GM19240 (cell line): ENCODE results near the gene MCTP1.
"Not testable (repeated sequence)": the region's sequence is repeated elsewhere in the genome, so short reads cannot be mapped to it uniquely, and the experiment has no call there.

Experiments
- DNase-seq: peaks from one replicate; pipeline ENCODE4 v3.0.0; 2011; ENCODE audit warnings: low spot score; ENCODE audit not compliant: insufficient read length

MCTP1 gene

GRCh38 chr5:95252801-95253200 lies 32.1 kb downstream of the MCTP1 start:
- DNase-seq, result no peak

DNA sequence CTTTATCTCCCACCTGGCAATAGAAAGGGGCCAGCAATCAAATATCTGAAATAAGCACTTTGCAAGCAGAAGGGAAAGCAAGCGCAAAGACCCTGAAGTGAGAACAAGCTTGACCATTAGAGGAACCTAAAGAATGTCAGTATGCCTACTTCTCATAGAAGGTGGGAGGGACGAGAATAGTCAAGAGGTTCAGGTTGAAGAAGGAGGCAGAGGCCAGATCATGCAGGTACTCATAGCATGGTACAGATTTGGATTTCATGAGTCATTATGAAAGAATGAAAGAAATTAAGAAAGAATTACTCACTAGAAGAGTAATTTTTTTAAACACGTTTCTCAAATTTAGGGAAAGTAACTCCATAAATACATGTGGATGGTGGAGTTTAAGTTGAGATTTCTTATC lies 33.7 kb downstream of the MCTP1 start:
- DNase-seq, result no peak

DNA sequence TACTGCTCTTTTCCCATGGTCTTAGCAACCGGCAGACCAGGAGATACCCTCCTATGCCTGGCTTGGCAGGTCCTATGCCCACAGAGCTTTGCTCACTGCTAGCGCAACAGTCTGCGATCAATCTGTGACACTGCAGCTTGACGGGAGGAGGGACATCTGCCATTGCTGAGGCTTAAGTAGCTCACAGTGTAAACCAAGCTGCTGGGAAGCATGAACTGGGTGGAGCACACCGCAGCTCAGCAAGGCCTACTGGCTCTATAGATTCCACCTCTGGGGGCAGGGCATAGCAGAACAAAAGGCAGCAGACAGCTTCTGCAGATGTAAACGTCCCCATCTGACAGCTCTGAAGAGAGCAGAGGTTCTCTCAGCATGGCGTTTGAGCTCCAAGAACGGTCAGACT lies 40.4 kb downstream of the MCTP1 start:
- DNase-seq, result no peak

DNA sequence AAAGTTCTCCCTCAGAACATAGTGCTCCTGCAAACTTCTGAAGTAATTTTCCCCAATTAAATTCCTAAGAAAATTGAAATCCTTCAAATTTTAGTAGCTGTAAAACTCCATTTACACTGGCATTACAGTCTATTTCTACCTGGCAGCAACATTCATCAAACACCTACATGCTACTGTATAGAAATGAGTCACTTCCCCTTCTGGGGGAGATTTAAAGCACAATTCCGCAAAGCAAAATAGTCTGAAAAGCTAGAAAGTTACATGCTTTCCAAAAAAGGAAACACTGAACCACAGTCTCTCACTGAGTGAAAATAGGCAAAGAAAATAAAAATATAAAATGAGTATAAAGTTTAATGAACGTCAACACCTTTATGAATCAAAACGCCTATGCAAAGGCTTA lies 43.3 kb downstream of the MCTP1 start:
- DNase-seq, result peak; percentile 27

DNA sequence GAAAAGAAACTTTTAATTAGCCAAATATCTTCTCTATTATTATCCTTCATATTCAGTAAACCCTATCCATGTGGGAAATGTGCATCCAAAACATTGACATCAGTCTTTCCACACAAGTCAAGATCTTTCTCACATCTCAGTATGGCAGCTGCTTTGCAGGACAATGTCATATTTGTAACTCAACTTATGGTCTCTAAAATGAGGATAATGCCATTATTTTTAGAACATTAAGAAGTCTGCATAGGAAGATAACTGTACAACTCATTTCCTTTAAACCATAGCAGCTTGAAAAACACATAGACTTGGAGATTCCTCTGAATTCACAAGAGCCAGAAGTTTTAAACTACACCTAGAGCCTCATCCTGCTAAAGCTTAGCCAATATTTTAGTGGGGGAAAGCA lies 43.7 kb downstream of the MCTP1 start:
- DNase-seq, result no peak

DNA sequence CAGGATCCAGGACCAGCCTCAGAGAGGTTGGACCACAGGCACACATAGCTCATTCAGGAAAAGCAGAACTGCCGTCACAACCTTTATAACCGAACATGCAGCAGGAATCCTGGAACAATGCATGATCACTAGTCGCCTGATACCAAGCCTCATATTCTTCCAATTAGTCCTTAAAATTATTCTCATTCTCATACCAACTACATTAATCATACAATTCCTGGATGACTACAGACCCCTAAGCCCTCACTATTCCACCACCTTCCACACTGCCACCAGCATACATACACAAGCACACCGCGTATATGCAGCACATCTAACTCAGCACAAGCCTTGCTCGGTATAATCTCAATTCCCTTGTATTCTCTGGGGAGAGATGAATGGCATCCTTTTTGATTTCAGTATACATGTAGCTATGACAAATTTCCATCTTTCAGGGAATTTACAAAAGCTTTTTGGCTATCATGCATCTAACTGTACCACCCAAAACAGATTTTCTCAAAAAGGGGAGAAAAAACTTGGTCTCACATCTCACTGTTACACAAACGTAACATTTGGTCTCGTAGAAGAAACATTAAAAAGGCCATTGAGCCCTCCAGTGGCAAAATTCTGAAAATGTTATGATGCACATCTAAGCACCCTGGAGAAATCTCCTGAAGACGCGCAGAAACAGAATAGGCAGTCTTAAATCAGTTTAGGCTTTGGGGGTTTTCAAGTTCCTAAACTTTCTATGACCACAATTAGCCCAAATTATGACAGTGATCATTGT lies 46.2 kb downstream of the MCTP1 start:
- DNase-seq, result no peak

- DNase-seq, result no peak
Measured at GRCh38 chr5:95237324-95237723, 47.6 kb downstream of the MCTP1 start.

DNA sequence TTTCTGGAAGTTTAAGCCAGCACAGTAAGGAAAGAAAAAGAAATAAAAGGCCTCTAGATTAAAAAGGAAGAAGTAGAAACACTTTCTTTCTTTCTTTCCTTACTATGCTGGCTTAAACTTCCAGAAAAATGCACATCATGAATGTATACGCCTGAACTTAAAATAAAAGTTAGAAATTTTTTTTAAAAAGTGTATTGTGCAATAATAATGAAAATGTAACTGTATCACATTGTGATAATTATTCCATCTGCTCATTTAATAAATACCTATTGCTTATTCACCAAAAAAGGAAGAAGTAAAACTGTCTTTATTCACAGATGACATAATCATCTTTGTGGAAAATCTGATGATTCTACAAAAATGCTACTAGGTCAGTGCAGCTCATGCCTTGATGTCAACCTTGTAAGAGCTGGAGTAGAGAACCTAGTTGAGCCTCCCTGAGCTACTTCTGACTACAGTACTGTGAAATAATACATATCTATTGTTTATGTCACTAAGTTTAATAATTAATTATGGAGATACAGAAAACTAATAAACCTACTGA lies 49.4 kb downstream of the MCTP1 start:
- no peak for DNase-seq

DNA sequence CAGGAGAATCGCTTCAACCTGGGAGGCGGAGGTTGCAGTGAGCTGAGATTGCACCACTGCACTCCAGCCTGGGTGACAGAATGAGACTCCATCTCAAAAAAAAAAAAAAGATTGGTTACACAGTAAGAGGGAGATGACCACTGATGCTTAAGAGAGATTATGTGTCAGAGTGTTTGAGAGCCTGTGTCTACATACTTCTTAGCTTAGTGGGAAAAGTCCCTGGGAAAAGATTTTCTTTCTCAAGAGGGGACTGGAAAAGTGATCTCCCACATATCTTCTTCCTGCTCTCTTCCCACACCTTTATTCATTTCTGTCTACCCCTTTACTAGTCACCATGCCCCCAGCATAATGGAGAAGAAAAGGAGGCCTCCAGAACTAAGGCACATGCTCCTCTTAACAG lies 55.2 kb downstream of the MCTP1 start:
- DNase-seq, result no peak

DNA sequence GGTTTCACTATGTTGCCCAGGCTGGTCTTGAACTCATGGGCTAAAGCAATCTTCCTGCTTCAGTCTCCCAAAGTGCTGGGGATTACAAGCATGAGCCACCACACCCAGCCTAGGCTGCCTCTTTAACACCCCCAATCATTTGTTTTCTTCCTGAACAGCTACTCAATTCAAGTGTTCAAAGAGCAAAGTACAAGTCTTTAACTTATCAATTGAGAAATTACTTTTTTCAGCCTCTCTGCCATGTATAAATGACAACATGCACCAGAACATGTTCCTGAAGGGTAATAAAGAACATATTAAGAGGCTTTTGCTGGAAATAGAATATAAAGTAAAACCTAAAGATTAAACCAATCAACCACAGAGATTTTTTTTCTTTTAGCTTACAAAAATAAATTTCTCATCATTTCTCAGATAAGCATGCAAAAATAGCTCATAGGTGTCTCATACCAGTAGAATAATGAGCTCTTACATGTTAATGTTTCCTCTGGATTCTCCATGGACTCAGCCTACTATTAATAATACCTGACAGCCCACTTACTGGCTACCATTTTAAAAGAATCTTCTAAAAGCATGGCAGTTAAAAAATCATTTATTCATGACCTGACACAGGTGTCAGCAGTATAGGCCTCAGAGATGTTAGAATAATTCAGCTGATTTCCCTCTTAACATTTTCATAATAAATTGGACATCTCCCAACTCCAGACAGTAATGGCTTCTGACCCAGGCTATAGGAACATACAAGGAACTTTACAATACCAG lies 60.0 kb downstream of the MCTP1 start:
- no peak for DNase-seq

DNA sequence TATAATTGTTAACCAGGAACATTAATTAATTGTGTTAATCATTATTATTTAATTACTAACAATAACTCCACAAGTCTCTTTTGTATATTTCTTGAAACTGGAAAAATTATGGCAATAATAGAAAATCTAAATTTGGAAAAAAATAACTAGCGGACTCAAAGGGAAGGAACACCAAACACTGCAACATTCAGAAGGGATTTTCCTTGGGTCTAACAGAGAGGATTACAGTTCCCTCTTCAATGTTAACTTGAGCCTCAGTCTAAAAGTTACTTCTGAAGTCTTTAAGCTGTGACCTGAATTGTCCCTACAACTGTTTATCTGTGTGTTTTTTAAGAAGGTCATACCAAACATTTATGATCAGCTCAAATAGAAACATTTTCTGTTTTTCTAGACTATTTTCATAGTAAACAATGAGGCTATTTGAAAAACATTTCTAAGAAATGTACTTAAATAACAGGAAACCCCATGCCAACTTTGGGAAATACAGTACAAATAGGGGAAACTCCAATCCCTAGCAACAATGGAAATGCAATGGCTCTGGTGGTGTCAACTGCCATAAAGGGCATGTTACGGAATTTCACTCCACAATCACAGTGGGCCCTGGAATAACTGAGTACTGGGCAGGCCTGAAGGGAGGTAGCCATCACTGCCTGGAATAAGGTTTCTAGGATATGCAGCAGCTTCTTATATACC lies 61.2 kb downstream of the MCTP1 start:
- DNase-seq, result no peak

DNA sequence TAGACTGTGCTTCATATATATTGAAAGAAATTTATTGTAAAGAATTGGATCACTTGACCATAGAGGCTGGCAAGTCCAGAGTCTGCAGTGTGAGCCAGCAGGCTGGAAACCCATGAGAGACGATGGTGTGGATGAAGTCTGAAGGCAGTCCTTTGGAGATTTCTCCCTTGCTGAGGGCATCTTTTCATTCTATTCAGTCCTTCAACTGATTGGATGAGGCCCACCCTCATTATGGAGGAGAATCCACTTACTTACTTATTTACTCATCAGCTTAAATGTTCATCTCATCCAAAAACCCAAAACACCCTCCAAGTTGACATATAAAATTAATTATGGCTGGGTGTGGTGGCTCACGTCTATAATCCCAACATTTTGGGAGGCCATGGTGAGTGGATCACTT lies 62.1 kb downstream of the MCTP1 start:
- no peak for DNase-seq

DNA sequence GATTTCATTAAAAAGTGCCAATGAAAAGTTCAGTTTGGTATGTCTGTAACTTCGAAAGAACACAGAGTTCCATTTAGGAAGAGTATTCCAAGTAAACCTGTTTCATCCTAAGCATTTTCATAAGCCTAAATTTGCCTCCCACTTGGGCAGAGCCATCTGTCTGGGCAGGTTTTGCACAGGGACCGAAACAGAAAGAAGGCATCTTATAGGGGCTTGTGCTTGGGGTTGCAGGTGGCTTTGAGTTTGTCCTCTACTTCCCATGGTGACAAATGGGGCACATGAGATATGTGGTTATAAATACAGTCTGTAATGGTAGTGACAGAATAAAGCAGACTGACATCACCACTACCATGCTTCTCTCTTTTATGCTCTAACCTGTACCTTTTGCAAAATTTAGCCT lies 63.7 kb downstream of the MCTP1 start:
- DNase-seq, result no peak

GRCh38 chr5:95220381-95220780 lies 64.5 kb downstream of the MCTP1 start:
- DNase-seq, result no peak

DNA sequence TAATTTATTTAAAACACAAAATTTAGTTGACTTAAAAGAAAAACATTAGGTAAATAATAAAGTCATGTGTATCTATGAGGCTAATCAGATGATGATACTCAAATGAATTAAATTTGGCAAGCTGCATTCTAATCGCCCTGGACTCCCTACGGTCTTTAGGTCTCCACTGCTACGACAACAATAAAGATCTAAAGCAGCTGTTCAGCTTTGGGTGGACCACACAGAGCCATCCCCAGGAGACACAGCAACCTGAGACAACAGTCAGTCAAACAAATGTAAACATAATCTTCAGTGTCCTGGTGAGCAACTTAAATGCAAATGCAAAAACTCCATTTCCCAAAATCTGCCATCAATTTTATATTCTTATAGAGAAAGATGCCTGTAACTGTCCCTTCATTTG lies 65.5 kb downstream of the MCTP1 start:
- no peak for DNase-seq

- DNase-seq, result no peak
Measured at GRCh38 chr5:95217881-95218280, 67.0 kb downstream of the MCTP1 start.

DNA sequence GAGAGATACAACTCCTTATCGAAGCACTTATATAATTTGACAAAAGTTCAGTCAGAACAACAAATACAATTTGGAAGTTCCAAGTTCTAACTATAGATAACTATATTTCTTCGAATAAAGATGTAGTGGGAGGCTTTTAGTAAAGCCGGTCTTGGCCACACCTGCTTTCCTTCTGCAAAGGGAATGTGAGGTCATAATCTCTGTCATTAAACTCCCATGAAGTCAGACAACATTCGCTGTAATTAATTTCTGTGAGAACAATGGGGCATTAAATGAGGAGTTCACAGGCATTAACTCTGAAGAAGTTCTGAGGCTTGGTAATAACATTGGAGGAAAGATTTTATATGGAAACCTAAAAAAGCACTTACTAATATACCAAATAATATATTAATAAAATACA lies 67.5 kb downstream of the MCTP1 start:
- DNase-seq, result no peak

GRCh38 chr5:95216136-95216955 lies 68.5 kb downstream of the MCTP1 start:
- no peak for DNase-seq

DNA sequence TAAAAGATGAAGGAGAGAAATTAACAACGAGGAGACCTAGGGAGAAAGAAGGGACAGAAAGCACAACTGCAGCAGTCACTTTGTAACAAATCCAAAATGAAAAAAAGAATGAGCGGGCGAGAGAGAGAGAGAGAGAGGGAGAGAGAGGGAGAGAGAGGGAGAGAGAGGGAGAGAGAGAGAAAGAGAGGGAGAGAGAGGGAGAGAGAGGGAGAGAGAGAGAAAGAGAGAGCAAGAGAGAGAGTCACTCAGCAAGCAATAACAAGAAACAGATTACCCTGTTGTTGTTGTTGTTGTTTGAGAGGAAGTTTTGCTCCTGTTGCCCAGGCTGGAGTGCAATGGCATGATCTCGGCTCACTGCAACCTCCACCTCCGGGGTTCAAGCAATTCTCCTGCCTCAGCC lies 77.1 kb downstream of the MCTP1 start:
- DNase-seq, result not testable (repeated sequence)

GRCh38 chr5:95194856-95195255 lies 90.0 kb downstream of the MCTP1 start:
- no peak for DNase-seq

DNA sequence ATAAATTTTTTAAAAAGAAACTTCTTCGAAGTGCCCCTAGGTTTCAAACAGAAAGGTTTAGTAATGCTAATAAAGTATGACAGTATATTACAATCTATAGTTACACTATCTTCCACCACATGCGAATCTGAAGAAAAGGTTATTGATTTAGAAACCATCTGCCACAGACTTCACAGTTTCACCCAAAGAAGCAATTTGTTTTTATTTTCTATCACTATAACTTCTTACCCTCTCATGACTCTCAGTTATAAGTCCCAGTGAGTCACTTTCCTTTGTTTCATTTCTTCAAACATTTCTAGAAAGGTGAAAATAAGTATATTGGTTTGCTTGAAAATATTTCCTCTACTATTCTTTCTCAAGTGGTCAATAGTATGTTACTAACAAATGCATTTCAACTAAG lies 93.6 kb downstream of the MCTP1 start:
- no peak for DNase-seq
